GM18520 (cell line): Measurements from ENCODE around the gene STK31.
"Not testable (repeated sequence)": the region's sequence is repeated elsewhere in the genome, so short reads cannot be mapped to it uniquely, and the experiment has no call there.

Experiments
- ATAC-seq: cut with Tn5 transposase; IDR thresholded peaks from one replicate; pipeline ENCODE4 v1.9.1; 2021; ENCODE audit not compliant: unreplicated experiment

The STK31 gene

GRCh38 chr7:23791721-23792120 lies 81.7 kb downstream of the STK31 start:
- no peak for ATAC-seq

GRCh38 chr7:23802720-23803397 lies 92.8 kb downstream of the STK31 start:
- ATAC-seq: no peak

GRCh38 chr7:23804707-23805106 lies 94.7 kb downstream of the STK31 start:
- ATAC-seq: no peak

- ATAC-seq: no peak
Observed at GRCh38 chr7:23808421-23808820, 98.4 kb downstream of the STK31 start.

GRCh38 chr7:23810099-23810498 lies 100.1 kb downstream of the STK31 start:
- no peak for ATAC-seq

GRCh38 chr7:23811540-23811939 lies 101.5 kb downstream of the STK31 start:
- ATAC-seq: no peak

GRCh38 chr7:23828125-23828524 lies 118.1 kb downstream of the STK31 start:
- ATAC-seq: not testable (repeated sequence)

GRCh38 chr7:23832733-23833132 lies 122.7 kb downstream of the STK31 start:
- not testable (repeated sequence) for ATAC-seq

- ATAC-seq: no peak
Observed at GRCh38 chr7:23833405-23833804, 123.4 kb downstream of the STK31 start.

- ATAC-seq: not testable (repeated sequence)
Observed at GRCh38 chr7:23844837-23845236, 134.8 kb downstream of the STK31 start.

- ATAC-seq: no peak
Observed at GRCh38 chr7:23852135-23852534, 142.1 kb downstream of the STK31 start.

- no peak for ATAC-seq
Observed at GRCh38 chr7:23852988-23853387, 143.0 kb downstream of the STK31 start.

GRCh38 chr7:23863209-23863787 lies 153.3 kb downstream of the STK31 start:
- ATAC-seq: no peak

GRCh38 chr7:23864973-23865372 lies 155.0 kb downstream of the STK31 start:
- no peak for ATAC-seq

- ATAC-seq: no peak
Observed at GRCh38 chr7:23873306-23873705, 163.3 kb downstream of the STK31 start.

GRCh38 chr7:23876526-23876925 lies 166.5 kb downstream of the STK31 start:
- not testable (repeated sequence) for ATAC-seq
